Frontal cortex (tissue), 1 donor: ENCODE results near the gene ASIC5. TPM values are rescaled to one million over a fixed set of nuclear protein-coding genes. Genes with fewer than 3 reads are reported as not detected.

Experiments
- total RNA-seq: library from RNA; depleted of rRNA; stranded (reverse); fragments of >200 nt; gene quantifications from one replicate; pipeline ENCODE4 v1.2.3, GENCODE V29; 2014

ASIC5 gene
- total RNA-seq, 1 donor from 2014 or later, result not detected

Other genes with a start within 250 kb of the ASIC5 start
- 207 TPM for gene GUCY1A1, start 199.4 kb downstream of the ASIC5 start, total RNA-seq
- gene GUCY1B1, start 107.3 kb downstream of the ASIC5 start, total RNA-seq, result 66.9 TPM
- gene TDO2, start 37.4 kb upstream of the ASIC5 start, total RNA-seq, result not detected
- 7.3 TPM for gene CTSO, start 87.6 kb upstream of the ASIC5 start, total RNA-seq